ENCODE results near the gene C16orf74. TPM values are rescaled to one million over a fixed set of nuclear protein-coding genes. Genes with fewer than 3 reads are reported as not detected.

The C16orf74 gene
- total and polyA plus RNA-seq, 2 experiments from 2014 or later, result 3.8 to 7.0 TPM

DNA sequence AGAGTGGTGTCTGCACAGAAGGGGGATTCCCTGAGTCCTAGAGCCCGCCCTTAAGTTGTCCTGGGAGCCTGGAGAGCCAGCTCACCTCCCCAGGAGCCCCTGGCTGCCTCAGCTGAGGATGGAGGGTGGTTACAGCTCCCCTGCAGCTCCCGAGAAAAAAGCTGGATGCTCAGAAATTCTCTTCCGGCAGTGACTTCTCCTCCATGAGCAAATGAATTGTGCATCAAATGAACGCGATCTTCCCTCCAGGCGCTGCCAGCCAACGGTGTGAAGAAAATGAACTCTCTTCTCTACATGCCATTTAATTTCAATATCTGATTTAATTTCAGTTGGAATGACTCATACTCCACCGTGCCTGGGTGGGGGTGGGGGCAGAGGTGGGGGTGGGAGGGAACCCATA, 14.3 kb upstream of the C16orf74 start:
- H3K27ac ChIP-seq, result no peak overlapping the region
- peaks cover 6% of the 10 kb centered on the region; the same call in 1 of the 2 replicates for H3F3A ChIP-seq (ENCODE audit: insufficient read depth)
- no peak for DNase-seq
- no peaks in the 10 kb centered on the region for H3K36me3 ChIP-seq (ENCODE audit: low read depth)
- H3K9ac ChIP-seq, result no peak overlapping the region
- no peaks in the 10 kb centered on the region for H3K9me3 ChIP-seq (ENCODE audit: low read depth)
- no peaks in the 10 kb centered on the region for H3K79me2 ChIP-seq (ENCODE audit: insufficient read depth)
- 64 to 66% methylated on average over 8 of the region's 8 CpGs for WGBS, 2 experiments (ENCODE audit: low coverage in 1 of 2, low lambda C conversion rate in 2 of 2, missing lambda C conversion rate in 2 of 2)
- in situ Hi-C loops (cut with MboI), result no loop called here
- no peaks in the 10 kb centered on the region for H4K20me1 ChIP-seq (ENCODE audit: insufficient read depth)
- 0 out of 2 replicates have a peak, but pooled peaks cover 6% of the 10 kb centered on the region for H3K27me3 ChIP-seq (replicated peaks; ENCODE audit: insufficient read depth)
- no peak overlapping the region for H3K4me2 ChIP-seq (ENCODE audit: unreplicated experiment)
- H3K4me1 ChIP-seq (ENCODE audit: insufficient read depth), result peaks cover 12% of the 10 kb centered on the region
- no peak overlapping the region for H3K4me3 ChIP-seq
- H2AFZ ChIP-seq, result no peak overlapping the region
- no peaks in the 10 kb centered on the region for H3K9me2 ChIP-seq (ENCODE audit: insufficient read depth)
- no peak for TF ChIP-seq EZH2 (IDR thresholded peaks at IDR 0.05; ENCODE audit: insufficient read depth, poor library complexity, severe bottlenecking)
- TF ChIP-seq EZH2phosphoT487 (IDR thresholded peaks at IDR 0.05; ENCODE audit: insufficient read depth, low read depth), result no peak

DNA sequence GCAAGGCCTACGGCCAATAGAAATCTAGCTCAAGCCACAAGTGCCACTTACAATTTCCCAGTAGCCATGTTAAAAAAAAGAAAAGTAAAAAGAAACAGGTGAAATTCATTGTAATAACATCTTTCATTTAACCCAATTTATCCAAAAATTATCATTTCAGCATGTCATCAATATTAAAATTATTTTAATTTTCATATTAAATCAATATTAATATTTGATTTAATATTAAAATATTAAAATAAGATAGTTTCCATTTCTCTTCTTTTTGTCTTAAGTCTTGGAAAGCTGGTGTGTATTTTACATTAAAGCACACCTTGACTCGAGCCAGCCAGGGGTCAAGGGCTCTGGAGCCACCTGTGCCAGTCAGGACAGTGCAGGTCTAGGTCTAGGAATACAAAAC, 12.7 kb upstream of the C16orf74 start:
- H3K4me3 ChIP-seq, result no peak overlapping the region
- 0 out of 2 replicates have a peak, but pooled peaks cover 6% of the 10 kb centered on the region for H3K27me3 ChIP-seq (replicated peaks; ENCODE audit: insufficient read depth)
- H3K27ac ChIP-seq, result no peak overlapping the region
- no peaks in the 10 kb centered on the region for H3K36me3 ChIP-seq (ENCODE audit: low read depth)
- H3K9me3 ChIP-seq (ENCODE audit: low read depth), result no peaks in the 10 kb centered on the region
- no peak overlapping the region for H3K4me2 ChIP-seq (ENCODE audit: unreplicated experiment)
- H3K9ac ChIP-seq, result no peak overlapping the region
- TF ChIP-seq EZH2phosphoT487 (IDR thresholded peaks at IDR 0.05; ENCODE audit: insufficient read depth, low read depth) (no peak), EZH2 (IDR thresholded peaks at IDR 0.05; ENCODE audit: insufficient read depth, poor library complexity, severe bottlenecking) (no peak)
- DNase-seq, result no peak
- in situ Hi-C loops (cut with MboI), result no loop called here
- H2AFZ ChIP-seq, result no peak overlapping the region
- H3K9me2 ChIP-seq (ENCODE audit: insufficient read depth), result no peaks in the 10 kb centered on the region
- H3K4me1 ChIP-seq (ENCODE audit: insufficient read depth), result peaks cover 12% of the 10 kb centered on the region
- WGBS, 2 experiments (ENCODE audit: low coverage in 1 of 2, low lambda C conversion rate in 2 of 2, missing lambda C conversion rate in 2 of 2), result 91 to 94% methylated on average over 2 of the region's 2 CpGs
- peaks cover 6% of the 10 kb centered on the region; the same call in 1 of the 2 replicates for H3F3A ChIP-seq (ENCODE audit: insufficient read depth)
- no peaks in the 10 kb centered on the region for H3K79me2 ChIP-seq (ENCODE audit: insufficient read depth)
- H4K20me1 ChIP-seq (ENCODE audit: insufficient read depth), result no peaks in the 10 kb centered on the region

DNA sequence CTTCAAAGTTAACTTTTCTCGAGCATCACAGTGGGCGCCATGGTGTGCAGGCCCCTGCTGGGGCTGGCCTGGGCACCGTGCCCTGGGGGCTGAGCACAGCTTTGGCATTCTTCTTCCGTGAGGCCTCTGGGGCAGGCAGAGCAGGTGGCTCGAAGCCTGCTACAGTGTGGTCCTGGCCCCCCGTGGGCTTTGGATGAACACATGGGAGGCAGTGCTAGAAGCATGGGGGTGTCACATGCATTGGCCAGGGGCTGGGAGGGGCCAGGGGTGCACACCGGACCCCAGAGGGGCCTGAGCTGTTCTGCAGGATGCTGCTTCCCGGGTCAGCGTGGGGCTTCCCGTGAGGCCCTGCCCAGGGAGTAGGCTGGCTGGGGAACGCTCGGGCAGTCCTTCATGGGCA, 12.1 kb upstream of the C16orf74 start:
- TF ChIP-seq EZH2 (IDR thresholded peaks at IDR 0.05; ENCODE audit: insufficient read depth, poor library complexity, severe bottlenecking) (no peak), EZH2phosphoT487 (IDR thresholded peaks at IDR 0.05; ENCODE audit: insufficient read depth, low read depth) (no peak)
- H2AFZ ChIP-seq, result no peak overlapping the region

DNA sequence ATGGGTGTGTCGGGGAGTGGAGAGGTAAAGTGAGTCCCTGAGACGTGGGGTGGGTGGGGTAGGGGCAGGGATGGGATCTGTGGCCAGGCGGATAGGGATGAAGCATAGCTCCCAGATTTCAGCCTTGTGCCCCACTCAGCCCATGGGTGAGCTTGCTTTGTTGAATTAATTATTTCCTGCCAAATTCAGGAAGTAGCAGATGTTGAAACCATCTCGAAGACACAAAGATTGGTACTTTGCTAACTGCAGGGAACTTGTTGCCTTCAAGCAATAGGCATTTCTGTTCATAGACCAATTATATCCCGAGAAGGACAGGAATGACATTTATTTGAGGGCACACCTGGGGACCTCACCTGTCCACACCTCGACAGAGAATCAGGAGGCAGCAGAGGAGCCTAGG, 11.0 kb upstream of the C16orf74 start:
- Histone ChIP-seq H3K36me3 (ENCODE audit: low read depth) (no peaks in the 10 kb centered on the region), H4K20me1 (ENCODE audit: insufficient read depth) (no peaks in the 10 kb centered on the region), H2AFZ (no peak overlapping the region), H3K9ac (no peak overlapping the region), H3K27me3 (replicated peaks; ENCODE audit: insufficient read depth) (0 out of 2 replicates have a peak, but pooled peaks cover 6% of the 10 kb centered on the region), H3K9me2 (ENCODE audit: insufficient read depth) (no peaks in the 10 kb centered on the region), H3K4me1 (ENCODE audit: insufficient read depth) (0 out of 2 replicates have a peak, but pooled peaks cover 7% of the 10 kb centered on the region), H3K79me2 (ENCODE audit: insufficient read depth) (no peaks in the 10 kb centered on the region), H3K4me2 (ENCODE audit: unreplicated experiment) (no peak overlapping the region), H3K9me3 (ENCODE audit: low read depth) (no peaks in the 10 kb centered on the region), H3F3A (ENCODE audit: insufficient read depth) (peaks cover 8% of the 10 kb centered on the region), H3K4me3 (no peak overlapping the region), H3K27ac (no peak overlapping the region)
- no peak for DNase-seq
- no peak for TF ChIP-seq EZH2 (IDR thresholded peaks at IDR 0.05; ENCODE audit: insufficient read depth, poor library complexity, severe bottlenecking)
- no peak for TF ChIP-seq EZH2phosphoT487 (IDR thresholded peaks at IDR 0.05; ENCODE audit: insufficient read depth, low read depth)
- in situ Hi-C loops (cut with MboI), result no loop called here
- 85 to 88% methylated on average over 5 to 6 of the region's 6 CpGs for WGBS, 2 experiments (ENCODE audit: low coverage in 1 of 2, low lambda C conversion rate in 2 of 2, missing lambda C conversion rate in 2 of 2)

More for the DNA sequence above, 12.1 kb upstream of the C16orf74 start:
- Histone ChIP-seq H3K36me3 (ENCODE audit: low read depth) (no peaks in the 10 kb centered on the region), H3K4me2 (ENCODE audit: unreplicated experiment) (no peak overlapping the region), H3K79me2 (ENCODE audit: insufficient read depth) (no peaks in the 10 kb centered on the region), H3K9me3 (ENCODE audit: low read depth) (no peaks in the 10 kb centered on the region), H3K27me3 (replicated peaks; ENCODE audit: insufficient read depth) (0 out of 2 replicates have a peak, but pooled peaks cover 6% of the 10 kb centered on the region), H3K9ac (no peak overlapping the region), H3K27ac (no peak overlapping the region), H3K4me1 (ENCODE audit: insufficient read depth) (peaks cover 8% of the 10 kb centered on the region), H3K4me3 (no peak overlapping the region), H3F3A (ENCODE audit: insufficient read depth) (peaks cover 7% of the 10 kb centered on the region), H4K20me1 (ENCODE audit: insufficient read depth) (no peaks in the 10 kb centered on the region), H3K9me2 (ENCODE audit: insufficient read depth) (no peaks in the 10 kb centered on the region)
- in situ Hi-C loops (cut with MboI), result no loop called here
- 68 to 78% methylated on average over 9 to 12 of the region's 12 CpGs for WGBS, 2 experiments (ENCODE audit: low coverage in 1 of 2, low lambda C conversion rate in 2 of 2, missing lambda C conversion rate in 2 of 2)
- DNase-seq, result no peak

All from GM23248 (cell line).